ENCODE measurements around the gene PTPRM.

Gene PTPRM

GRCh38 chr18:8261651-8262091 lies 694.6 kb downstream of the PTPRM start:
- H4K20me1 ChIP-seq (ENCODE audit: control insufficient read depth, insufficient read depth, low read depth, low read length): no peaks in the 10 kb centered on the region
- no peaks in the 10 kb centered on the region for H3K9me3 ChIP-seq (ENCODE audit: control insufficient read depth, insufficient read depth, low read length)
- no peak overlapping the region for H3K4me2 ChIP-seq (ENCODE audit: low read length)
- no peaks in the 10 kb centered on the region for H3K27me3 ChIP-seq (ENCODE audit: control insufficient read depth, low read length)
- no peaks in the 10 kb centered on the region for H3K9me2 ChIP-seq (replicated peaks; ENCODE audit: control insufficient read depth, low read length)
- no peaks in the 10 kb centered on the region for H3F3A ChIP-seq (ENCODE audit: control insufficient read depth, insufficient read depth)
- no peak overlapping the region for H3K4me3 ChIP-seq (ENCODE audit: low read length)
- no peak overlapping the region for H3K27ac ChIP-seq (ENCODE audit: low read depth, low read length)
- TF ChIP-seq, protein P1, sequence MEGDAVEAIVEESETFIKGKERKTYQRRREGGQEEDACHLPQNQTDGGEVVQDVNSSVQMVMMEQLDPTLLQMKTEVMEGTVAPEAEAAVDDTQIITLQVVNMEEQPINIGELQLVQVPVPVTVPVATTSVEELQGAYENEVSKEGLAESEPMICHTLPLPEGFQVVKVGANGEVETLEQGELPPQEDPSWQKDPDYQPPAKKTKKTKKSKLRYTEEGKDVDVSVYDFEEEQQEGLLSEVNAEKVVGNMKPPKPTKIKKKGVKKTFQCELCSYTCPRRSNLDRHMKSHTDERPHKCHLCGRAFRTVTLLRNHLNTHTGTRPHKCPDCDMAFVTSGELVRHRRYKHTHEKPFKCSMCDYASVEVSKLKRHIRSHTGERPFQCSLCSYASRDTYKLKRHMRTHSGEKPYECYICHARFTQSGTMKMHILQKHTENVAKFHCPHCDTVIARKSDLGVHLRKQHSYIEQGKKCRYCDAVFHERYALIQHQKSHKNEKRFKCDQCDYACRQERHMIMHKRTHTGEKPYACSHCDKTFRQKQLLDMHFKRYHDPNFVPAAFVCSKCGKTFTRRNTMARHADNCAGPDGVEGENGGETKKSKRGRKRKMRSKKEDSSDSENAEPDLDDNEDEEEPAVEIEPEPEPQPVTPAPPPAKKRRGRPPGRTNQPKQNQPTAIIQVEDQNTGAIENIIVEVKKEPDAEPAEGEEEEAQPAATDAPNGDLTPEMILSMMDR (IDR thresholded peaks at IDR 0.05; ENCODE audit: low read depth, low read length, poor library complexity, severe bottlenecking): no peak
- no peak for TF ChIP-seq EZH2phosphoT487 (IDR thresholded peaks at IDR 0.05; ENCODE audit: borderline replicate concordance, low read length)
- no peaks in the 10 kb centered on the region for H3K79me2 ChIP-seq (ENCODE audit: control insufficient read depth, low read length)
- no peaks in the 10 kb centered on the region for H3K4me1 ChIP-seq (ENCODE audit: control insufficient read depth, low read length)
- H3K36me3 ChIP-seq (ENCODE audit: control insufficient read depth, low read length): no peaks in the 10 kb centered on the region

DNA sequence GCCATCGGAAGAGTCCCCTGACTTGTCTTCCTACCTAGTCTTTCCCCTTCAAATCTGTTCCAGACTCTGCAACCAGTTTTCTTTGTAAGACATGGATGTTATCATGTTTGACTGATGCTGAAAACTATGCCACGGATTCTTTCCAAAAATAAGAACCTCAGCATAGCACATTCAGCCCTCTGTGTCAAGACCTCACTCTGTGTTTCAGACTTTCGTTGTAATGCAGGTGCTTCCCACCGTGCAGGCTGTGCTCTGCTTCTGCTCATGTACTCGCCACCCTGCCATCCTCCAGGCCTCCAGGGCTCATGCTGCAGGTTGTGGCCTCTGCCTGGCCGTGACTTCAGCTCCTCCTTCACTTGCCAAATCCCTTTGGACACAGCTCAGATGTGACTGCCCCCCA lies 695.1 kb downstream of the PTPRM start:
- Histone ChIP-seq H3K36me3 (ENCODE audit: control insufficient read depth, low read length) (no peaks in the 10 kb centered on the region), H3K79me2 (ENCODE audit: control insufficient read depth, low read length) (no peaks in the 10 kb centered on the region), H3K27ac (ENCODE audit: low read depth, low read length) (no peak overlapping the region), H3K9me3 (ENCODE audit: control insufficient read depth, insufficient read depth, low read length) (no peaks in the 10 kb centered on the region), H3K4me2 (ENCODE audit: low read length) (no peak overlapping the region), H4K20me1 (ENCODE audit: control insufficient read depth, insufficient read depth, low read depth, low read length) (no peaks in the 10 kb centered on the region), H3K27me3 (ENCODE audit: control insufficient read depth, low read length) (no peaks in the 10 kb centered on the region), H3K4me3 (ENCODE audit: low read length) (no peak overlapping the region), H3F3A (ENCODE audit: control insufficient read depth, insufficient read depth) (no peaks in the 10 kb centered on the region), H3K4me1 (ENCODE audit: control insufficient read depth, low read length) (no peaks in the 10 kb centered on the region), H3K9me2 (replicated peaks; ENCODE audit: control insufficient read depth, low read length) (no peaks in the 10 kb centered on the region)
- no peak for TF ChIP-seq EZH2phosphoT487 (IDR thresholded peaks at IDR 0.05; ENCODE audit: borderline replicate concordance, low read length)
- TF ChIP-seq, protein P1 (IDR thresholded peaks at IDR 0.05; ENCODE audit: low read depth, low read length, poor library complexity, severe bottlenecking): no peak

- H3K9me2 ChIP-seq (replicated peaks; ENCODE audit: control insufficient read depth, low read length): no peaks in the 10 kb centered on the region
- H3K9me3 ChIP-seq (ENCODE audit: control insufficient read depth, insufficient read depth, low read length): no peaks in the 10 kb centered on the region
- H3K27ac ChIP-seq (ENCODE audit: low read depth, low read length): no peak overlapping the region
- no peak for TF ChIP-seq EZH2phosphoT487 (IDR thresholded peaks at IDR 0.05; ENCODE audit: borderline replicate concordance, low read length)
- TF ChIP-seq, protein P1 (IDR thresholded peaks at IDR 0.05; ENCODE audit: low read depth, low read length, poor library complexity, severe bottlenecking): no peak
- no peaks in the 10 kb centered on the region for H3K27me3 ChIP-seq (ENCODE audit: control insufficient read depth, low read length)
- no peaks in the 10 kb centered on the region for H4K20me1 ChIP-seq (ENCODE audit: control insufficient read depth, insufficient read depth, low read depth, low read length)
- no peak overlapping the region for H3K4me2 ChIP-seq (ENCODE audit: low read length)
- no peak overlapping the region for H3K4me3 ChIP-seq (ENCODE audit: low read length)
- H3K36me3 ChIP-seq (ENCODE audit: control insufficient read depth, low read length): no peaks in the 10 kb centered on the region
- no peaks in the 10 kb centered on the region for H3K79me2 ChIP-seq (ENCODE audit: control insufficient read depth, low read length)
- H3F3A ChIP-seq (ENCODE audit: control insufficient read depth, insufficient read depth): no peaks in the 10 kb centered on the region
- no peaks in the 10 kb centered on the region for H3K4me1 ChIP-seq (ENCODE audit: control insufficient read depth, low read length)
These were observed 697.0 kb downstream of the PTPRM start for GRCh38 chr18:8264116-8264515.
